ENCODE measurements around the gene OR6S1. TPM values are rescaled to one million over a fixed set of nuclear protein-coding genes. Genes with fewer than 3 reads are reported as not detected.
"Not testable (repeated sequence)": the region's sequence is repeated elsewhere in the genome, so short reads cannot be mapped to it uniquely, and the experiment has no call there.

OR6S1 gene
- total and polyA plus RNA-seq, 2 donors: not detected

DNA sequence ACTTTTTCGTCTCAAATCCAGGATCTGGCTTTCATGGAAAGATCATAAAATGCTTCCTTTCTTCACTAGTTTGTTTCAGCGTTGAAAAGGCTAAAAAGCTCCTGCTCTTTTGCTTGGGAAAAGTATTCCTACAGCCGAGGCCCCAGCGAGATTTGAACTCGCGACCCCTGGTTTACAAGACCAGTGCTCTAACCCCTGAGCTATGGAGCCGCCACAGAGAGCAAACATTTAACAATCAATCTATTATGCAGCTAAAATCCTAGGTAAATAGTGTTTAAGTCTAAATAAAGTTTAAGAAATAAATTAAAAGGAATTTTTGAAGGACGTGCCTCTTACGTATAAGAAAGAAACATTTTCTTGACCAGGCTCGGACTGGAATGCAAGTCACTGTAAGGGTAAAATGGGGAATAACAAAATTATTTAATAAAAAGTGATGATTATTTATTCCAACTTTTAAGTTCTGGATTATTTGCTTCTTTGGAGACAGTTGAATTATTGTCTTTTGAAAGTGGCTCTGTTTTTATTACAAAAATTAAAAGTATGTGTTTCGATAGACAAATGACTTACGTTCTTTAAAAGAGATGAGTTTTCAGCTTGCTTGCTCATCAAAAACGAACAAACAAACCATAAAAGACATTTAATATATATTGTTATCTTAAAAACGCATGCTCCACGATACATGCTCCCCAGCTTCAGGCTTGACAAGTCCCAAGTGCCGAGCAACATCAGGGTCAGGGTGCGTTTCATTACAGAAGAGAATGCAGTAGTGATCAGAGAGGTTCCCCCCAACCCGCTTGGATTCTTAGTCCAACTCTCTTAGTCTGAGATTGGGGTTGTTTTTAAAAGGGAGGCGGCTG, 10.2 kb downstream of the OR6S1 start:
- H3K36me3 ChIP-seq (ENCODE audit: insufficient read depth): no peaks in the 10 kb centered on the region
- peaks cover 2% of the 10 kb centered on the region for H3K4me1 ChIP-seq (ENCODE audit: insufficient read depth)
- DNase-seq (ENCODE audit: extremely low spot score): no peak
- no peak overlapping the region for H3K4me3 ChIP-seq (ENCODE audit: low read depth, low read length)
- WGBS: 1% methylated on average over 19 of the region's 19 CpGs
- no peak overlapping the region for H3K27ac ChIP-seq (ENCODE audit: low read depth)

- no peaks in the 10 kb centered on the region for H3K36me3 ChIP-seq (ENCODE audit: insufficient read depth)
- peaks cover 2% of the 10 kb centered on the region for H3K4me1 ChIP-seq (ENCODE audit: insufficient read depth)
- H3K27ac ChIP-seq (ENCODE audit: low read depth): no peak overlapping the region
- no peak for DNase-seq (ENCODE audit: extremely low spot score)
- H3K4me3 ChIP-seq (ENCODE audit: low read depth, low read length): no peak overlapping the region
- 2% methylated on average over 23 of the region's 23 CpGs for WGBS
Observed at GRCh38 chr14:20630340-20631022, 11.0 kb downstream of the OR6S1 start.

GRCh38 chr14:20628063-20628854, 13.2 kb downstream of the OR6S1 start:
- WGBS: 41% methylated on average over 10 of the region's 10 CpGs
- Histone ChIP-seq H3K36me3 (ENCODE audit: insufficient read depth) (no peaks in the 10 kb centered on the region), H3K4me3 (ENCODE audit: low read depth, low read length) (no peak overlapping the region), H3K27ac (ENCODE audit: low read depth) (no peak overlapping the region), H3K4me1 (ENCODE audit: insufficient read depth) (peaks cover 2% of the 10 kb centered on the region)
- DNase-seq (ENCODE audit: extremely low spot score): no peak

DNA sequence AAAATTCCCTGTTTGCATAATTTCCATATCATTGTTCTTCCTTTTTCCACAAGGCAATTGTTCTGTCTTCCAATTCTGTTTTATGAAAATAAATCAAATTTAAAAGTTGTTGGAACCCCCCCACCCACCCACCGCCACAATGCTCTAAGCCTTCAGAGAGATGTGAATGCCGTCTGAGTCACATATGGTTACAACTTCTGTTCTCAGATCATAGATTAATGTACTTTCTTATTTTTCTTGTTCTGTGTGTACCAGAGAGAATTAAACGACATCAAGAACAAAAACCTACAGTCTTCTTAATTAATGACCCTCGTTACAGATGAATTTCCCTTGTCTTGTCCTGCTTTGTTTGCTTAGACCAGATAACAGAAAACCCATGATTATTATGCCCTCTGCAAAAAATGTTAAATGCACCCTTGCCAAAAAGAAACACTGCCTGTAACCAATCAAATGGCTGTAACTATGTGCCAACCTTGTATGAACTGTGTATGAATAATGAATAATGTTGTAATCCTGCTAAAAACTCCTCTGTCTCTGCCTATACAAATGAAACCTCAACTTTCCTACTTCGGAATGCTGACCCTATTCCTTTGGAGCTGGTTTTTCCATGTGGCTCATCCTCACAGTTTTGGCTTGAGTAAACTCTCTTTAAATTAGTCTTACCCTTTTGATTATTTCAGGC, 14.0 kb downstream of the OR6S1 start:
- Histone ChIP-seq H3K36me3 (ENCODE audit: insufficient read depth) (no peaks in the 10 kb centered on the region), H3K4me3 (ENCODE audit: low read depth, low read length) (no peak overlapping the region), H3K27ac (ENCODE audit: low read depth) (no peak overlapping the region), H3K4me1 (ENCODE audit: insufficient read depth) (peaks cover 2% of the 10 kb centered on the region)
- no peak for DNase-seq (ENCODE audit: extremely low spot score)
- WGBS: 63% methylated on average over 5 of the region's 5 CpGs

DNA sequence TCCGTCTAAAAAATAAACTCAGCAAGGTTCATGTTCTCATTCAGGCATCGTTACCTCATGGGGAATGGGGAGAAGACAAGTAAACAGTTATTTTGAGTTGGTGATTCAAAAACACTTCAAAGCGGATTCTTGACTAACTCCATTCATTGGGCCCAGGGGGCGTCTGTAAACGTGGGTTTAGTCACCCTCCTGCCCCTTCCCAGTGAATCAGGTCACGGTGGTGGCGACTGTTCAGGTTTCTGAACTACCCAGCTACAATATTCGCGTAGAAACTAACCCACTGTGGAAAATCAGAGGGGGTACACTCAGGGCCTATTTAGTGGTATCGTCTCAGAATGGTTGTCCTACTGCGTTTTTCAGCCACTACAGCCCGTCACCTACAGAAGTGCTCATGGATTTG, 15.2 kb downstream of the OR6S1 start:
- Histone ChIP-seq H3K4me1 (ENCODE audit: insufficient read depth) (no peaks in the 10 kb centered on the region), H3K4me3 (ENCODE audit: low read depth, low read length) (no peak overlapping the region), H3K36me3 (ENCODE audit: insufficient read depth) (no peaks in the 10 kb centered on the region), H3K27ac (ENCODE audit: low read depth) (no peak overlapping the region)
- WGBS: 16% methylated on average over 12 of the region's 12 CpGs
- no peak for DNase-seq (ENCODE audit: extremely low spot score)

- Histone ChIP-seq H3K4me1 (ENCODE audit: insufficient read depth) (no peaks in the 10 kb centered on the region), H3K4me3 (ENCODE audit: low read depth, low read length) (no peak overlapping the region), H3K27ac (ENCODE audit: low read depth) (no peak overlapping the region), H3K36me3 (ENCODE audit: insufficient read depth) (no peaks in the 10 kb centered on the region)
- WGBS: 10% methylated on average over 22 of the region's 22 CpGs
- no peak for DNase-seq (ENCODE audit: extremely low spot score)
Observed at GRCh38 chr14:20624495-20625070, 16.9 kb downstream of the OR6S1 start.

DNA sequence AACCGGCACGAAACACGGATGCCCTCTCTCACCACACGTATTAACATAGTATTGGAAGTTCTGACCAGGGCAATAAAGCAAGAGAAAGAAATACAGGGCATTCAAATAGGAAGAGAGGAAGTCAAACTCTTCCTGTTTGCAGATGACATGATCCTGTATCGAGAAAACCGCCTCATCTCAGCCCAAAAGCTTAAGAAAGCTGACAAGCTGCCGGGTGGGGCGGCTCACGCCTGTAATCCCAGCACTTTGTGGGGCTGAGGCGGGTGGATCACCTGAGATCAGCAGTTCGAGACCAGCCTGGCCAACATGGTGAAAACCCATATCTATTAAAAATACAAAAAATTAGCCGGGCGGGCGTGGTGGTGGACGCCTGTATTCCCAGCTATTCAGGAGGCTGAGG, 17.7 kb downstream of the OR6S1 start:
- DNase-seq (ENCODE audit: extremely low spot score): no peak
- WGBS: 48% methylated on average over 15 of the region's 15 CpGs

DNA sequence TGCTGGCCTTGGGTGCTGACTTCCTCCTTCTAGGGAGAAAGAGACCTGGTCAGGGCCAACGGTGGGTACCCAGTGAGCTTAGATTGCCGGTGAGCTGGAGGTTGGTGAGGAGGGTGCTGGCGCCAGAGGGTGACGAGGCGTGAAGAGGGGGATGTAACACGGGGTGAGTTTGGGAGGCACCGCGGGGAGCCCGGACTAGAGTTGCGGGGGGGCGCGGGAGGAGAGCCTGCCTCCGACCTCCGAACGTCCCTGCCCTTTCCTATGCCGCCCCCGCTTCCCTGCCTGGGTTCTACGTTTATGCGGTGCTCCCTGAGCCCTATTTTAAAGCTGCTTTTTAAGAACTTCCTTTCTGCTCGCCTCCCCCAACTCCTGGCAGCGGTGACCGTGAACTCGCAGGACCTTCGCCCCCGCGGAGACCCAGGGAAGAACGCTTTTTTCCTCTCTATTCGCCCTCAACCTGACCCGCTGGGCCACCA, 18.6 kb downstream of the OR6S1 start:
- Histone ChIP-seq H3K27ac (ENCODE audit: low read depth) (no peak overlapping the region), H3K4me3 (ENCODE audit: low read depth, low read length) (no peak overlapping the region), H3K4me1 (ENCODE audit: insufficient read depth) (no peaks in the 10 kb centered on the region), H3K36me3 (ENCODE audit: insufficient read depth) (no peaks in the 10 kb centered on the region)
- no peak for DNase-seq (ENCODE audit: extremely low spot score)
- WGBS: 16% methylated on average over 29 of the region's 29 CpGs

More for the DNA sequence above, 17.7 kb downstream of the OR6S1 start:
- no peak overlapping the region for H3K27ac ChIP-seq (ENCODE audit: low read depth)
- no peak overlapping the region for H3K4me3 ChIP-seq (ENCODE audit: low read depth, low read length)
- H3K36me3 ChIP-seq (ENCODE audit: insufficient read depth): no peaks in the 10 kb centered on the region
- H3K4me1 ChIP-seq (ENCODE audit: insufficient read depth): no peaks in the 10 kb centered on the region

- Histone ChIP-seq H3K27ac (ENCODE audit: low read depth) (no peak overlapping the region), H3K4me3 (ENCODE audit: low read depth, low read length) (no peak overlapping the region), H3K4me1 (ENCODE audit: insufficient read depth) (no peaks in the 10 kb centered on the region), H3K36me3 (ENCODE audit: insufficient read depth) (no peaks in the 10 kb centered on the region)
- 63% methylated on average over 2 of the region's 2 CpGs for WGBS
- no peak for DNase-seq (ENCODE audit: extremely low spot score)
Observed at GRCh38 chr14:20620798-20621478, 20.6 kb downstream of the OR6S1 start.

GRCh38 chr14:20619688-20620087, 21.8 kb downstream of the OR6S1 start:
- not testable (repeated sequence) for H3K4me3 ChIP-seq (ENCODE audit: low read depth, low read length); H3K4me1 ChIP-seq (ENCODE audit: insufficient read depth); H3K27ac ChIP-seq (ENCODE audit: low read depth); H3K36me3 ChIP-seq (ENCODE audit: insufficient read depth); DNase-seq (ENCODE audit: extremely low spot score)
- whole genome bisulfite sequencing: 88% methylated on average over 6 of the region's 6 CpGs

DNA sequence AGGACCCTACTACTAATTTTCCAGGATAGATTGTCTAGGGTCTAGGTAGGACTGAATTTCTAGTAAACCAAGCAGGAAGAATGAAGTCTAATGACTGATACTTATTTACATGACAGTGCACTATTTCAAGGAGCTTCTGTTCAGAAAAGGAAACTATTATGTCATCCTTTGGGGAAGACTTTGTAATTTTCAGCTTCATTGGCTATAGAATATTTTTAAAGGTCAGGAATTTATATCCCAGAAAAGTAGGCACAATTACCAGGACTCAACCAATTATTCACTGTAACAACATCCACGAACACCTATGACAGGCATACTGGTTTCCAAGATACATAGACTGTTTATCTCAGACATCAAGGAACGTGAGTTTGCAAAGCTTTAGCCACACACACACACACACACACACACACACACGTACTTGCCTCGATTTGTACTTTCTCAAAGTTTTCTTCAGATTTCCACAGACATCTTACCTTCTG, 23.2 kb downstream of the OR6S1 start:
- Histone ChIP-seq H3K27ac (ENCODE audit: low read depth) (no peak overlapping the region), H3K4me1 (ENCODE audit: insufficient read depth) (no peaks in the 10 kb centered on the region), H3K36me3 (ENCODE audit: insufficient read depth) (no peaks in the 10 kb centered on the region), H3K4me3 (ENCODE audit: low read depth, low read length) (no peak overlapping the region)
- WGBS: 47% methylated on average over 4 of the region's 4 CpGs
- DNase-seq (ENCODE audit: extremely low spot score): no peak

- DNase-seq (ENCODE audit: extremely low spot score): no peak
- H3K36me3 ChIP-seq (ENCODE audit: insufficient read depth): no peaks in the 10 kb centered on the region
- no peaks in the 10 kb centered on the region for H3K4me1 ChIP-seq (ENCODE audit: insufficient read depth)
- 83% methylated on average over 12 of the region's 12 CpGs for WGBS
- H3K27ac ChIP-seq (ENCODE audit: low read depth): no peak overlapping the region
- H3K4me3 ChIP-seq (ENCODE audit: low read depth, low read length): no peak overlapping the region
Observed at GRCh38 chr14:20617138-20618003, 24.1 kb downstream of the OR6S1 start.

All from urinary bladder (tissue), 4 donors.